CD4-positive, alpha-beta memory T cell (primary cell): Measurements from ENCODE around the gene ZBTB4. TPM values are rescaled to one million over a fixed set of nuclear protein-coding genes. Genes with fewer than 3 reads are reported as not detected.

ENCODE experiments used
- CTCF ChIA-PET: fragments of 350-600 bp; sonication (Branson Sonifier 250); formaldehyde crosslinking; loops from one replicate; lab custom pipeline; 2021; ENCODE audit warnings: inconsistent platforms; ENCODE audit not compliant: partially characterized antibody; lab: Charles Lee
- POLR2A ChIA-PET: fragments of 350-600 bp; sonication (Branson Sonifier 250); formaldehyde crosslinking; loops from one replicate; lab custom pipeline; 2021; ENCODE audit not compliant: partially characterized antibody; lab: Charles Lee
- DNase-seq, 5 donors: peaks; one replicate each; pipeline versions ENCODE4 v3.0.0 to v3.0.0-alpha.2; 2020 to 2022; ENCODE audit warnings: mixed read lengths in 1 of 5
- H3K27ac ChIP-seq: one replicate; pipeline ENCODE4 v1.7.0; 2013; ENCODE audit warnings: low read depth, low read length
- H3K27me3 ChIP-seq: 2 replicates; pipeline ENCODE4 v1.7.0; 2013; ENCODE audit warnings: mild to moderate bottlenecking, low read length, moderate library complexity; ENCODE audit not compliant: insufficient read depth
- H3K36me3 ChIP-seq: 2 replicates; pipeline ENCODE4 v1.7.0; 2013; ENCODE audit warnings: mild to moderate bottlenecking, low read length, moderate library complexity; ENCODE audit not compliant: insufficient read depth
- H3K4me1 ChIP-seq: 2 replicates; pipeline ENCODE4 v1.7.0; 2013; ENCODE audit warnings: mild to moderate bottlenecking, low read length, moderate library complexity; ENCODE audit not compliant: insufficient read depth
- H3K4me3 ChIP-seq, 2 donors: one replicate each; pipeline ENCODE4 v1.7.0; 2013; ENCODE audit warnings: low read length in 2 of 2, mild to moderate bottlenecking in 1 of 2
- H3K9me3 ChIP-seq, 2 donors: one replicate each; pipeline ENCODE4 v1.7.0; 2013; ENCODE audit warnings: low read length in 2 of 2, control low read depth in 1 of 2; ENCODE audit not compliant: control insufficient read depth in 1 of 2
- H3K27ac Mint-ChIP-seq, 7 donors: one replicate each; pipeline ENCODE4 v1.8.0; 2020 to 2021; ENCODE audit warnings: mixed read lengths in 7 of 7, mild to moderate bottlenecking in 6 of 7, inconsistent platforms in 3 of 7, moderate library complexity in 3 of 7
- H3K27me3 Mint-ChIP-seq, 2 donors: one replicate each; pipeline ENCODE4 v1.8.0; 2020 to 2021; ENCODE audit warnings: mixed read lengths in 2 of 2
- H3K36me3 Mint-ChIP-seq, 2 donors: one replicate each; pipeline ENCODE4 v1.8.0; 2020 to 2021; ENCODE audit warnings: mixed read lengths in 2 of 2, inconsistent platforms in 1 of 2, mild to moderate bottlenecking in 1 of 2
- H3K4me1 Mint-ChIP-seq, 4 donors: one replicate each; pipeline ENCODE4 v1.8.0; 2020 to 2021; ENCODE audit warnings: mixed read lengths in 4 of 4, mild to moderate bottlenecking in 1 of 4
- H3K4me3 Mint-ChIP-seq, 8 donors: one replicate each; pipeline ENCODE4 v1.8.0; 2020 to 2021; ENCODE audit warnings: mixed read lengths in 8 of 8, mild to moderate bottlenecking in 7 of 8, moderate library complexity in 6 of 8, inconsistent platforms in 3 of 8
- H3K9me3 Mint-ChIP-seq, 8 donors: one replicate each; pipeline ENCODE4 v1.8.0; 2020 to 2021; ENCODE audit warnings: mixed read lengths in 8 of 8, mild to moderate bottlenecking in 5 of 8, inconsistent platforms in 3 of 8, moderate library complexity in 1 of 8
- intact Hi-C: fragments of 100-400 bp; cut with micrococcal nuclease; formaldehyde crosslinking; loops from one replicate; pipeline ENCODE4 v1.15.1; 2023
- polyA plus RNA-seq, 2 donors: library from polyadenylated mRNA; unstranded; fragments of 300-500 nt; fragmentation: Illumina TruSeq; gene quantifications; one replicate each; pipeline ENCODE4 v1.2.3, GENCODE V29; 2021
- total RNA-seq, 2 experiments: library from RNA; stranded (reverse); gene quantifications; one replicate each; pipeline ENCODE4 v1.2.3, GENCODE V29; 2021

Gene ZBTB4
- total and polyA plus RNA-seq, 4 experiments from 2014 or later, result 4.6 to 75.7 (median 48.2) TPM

DNA sequence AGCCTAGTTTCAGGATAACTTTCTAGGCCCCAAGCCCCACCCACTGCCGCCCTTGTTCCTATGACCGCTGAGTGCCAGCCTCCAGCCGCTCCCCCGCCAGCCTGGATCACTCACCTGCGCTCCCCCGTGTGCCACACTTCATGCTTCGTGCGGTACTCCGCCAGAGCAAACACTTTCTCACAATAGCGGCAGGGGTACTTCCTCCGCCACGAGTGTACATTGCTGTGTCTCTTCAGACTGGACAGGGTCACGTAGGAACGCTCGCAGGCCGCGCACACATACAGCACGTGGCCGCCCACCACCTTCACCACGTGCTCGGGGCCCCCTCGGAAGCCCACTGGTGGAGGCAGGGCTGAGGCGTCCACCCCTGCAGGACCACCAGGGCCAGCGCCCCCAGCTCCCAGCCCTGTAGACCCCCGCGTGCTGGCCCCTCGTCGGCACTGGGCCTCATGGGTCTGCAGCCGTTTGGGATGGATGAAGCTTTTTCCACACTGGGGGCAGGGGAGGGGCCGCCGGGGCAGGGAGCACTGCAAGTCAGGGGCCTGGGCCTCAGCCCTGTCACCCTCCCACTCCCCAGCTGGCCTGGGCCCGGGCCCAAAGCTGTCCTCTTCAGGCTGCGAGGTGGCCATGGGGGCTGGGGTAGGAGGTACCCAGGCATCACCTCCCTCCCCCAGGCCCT, 13.7 kb downstream of the ZBTB4 start:
- H3K36me3 ChIP-seq, result peaks cover 6% of the 10 kb centered on the region
- no peak for DNase-seq
- H3K4me3 Mint-ChIP-seq, result no peak overlapping the region
- intact Hi-C loops, result no loop called here
- H3K27me3 Mint-ChIP-seq, result no peaks in the 10 kb centered on the region
- H3K27ac Mint-ChIP-seq, result no peak overlapping the region
- POLR2A ChIA-PET, result interaction anchor here (0.8 to 23.4 kb wide), 4 partner anchors 9 to 24 kb away, joined by 3 to 398 read pairs (median 3); partner anchors contain the start of genes POLR2A, SLC35G6 and ZBTB4
- H3K36me3 Mint-ChIP-seq, result peaks cover 9 to 35% of the 10 kb centered on the region in 2 donors
- peaks cover 3% of the 10 kb centered on the region for H3K4me1 ChIP-seq
- no peak overlapping the region for H3K4me3 ChIP-seq
- peaks cover 0 to 17% (median 3%) of the 10 kb centered on the region in 4 donors for H3K4me1 Mint-ChIP-seq
- no peaks in the 10 kb centered on the region for H3K9me3 Mint-ChIP-seq
- no peaks in the 10 kb centered on the region for H3K27me3 ChIP-seq
- H3K9me3 ChIP-seq, result no peaks in the 10 kb centered on the region
- no peak overlapping the region for H3K27ac ChIP-seq
- CTCF ChIA-PET, result interaction anchor here (1.4 kb wide), 1 partner anchor 28 kb away, joined by 3 read pairs; no protein-coding TSS in a partner anchor

DNA sequence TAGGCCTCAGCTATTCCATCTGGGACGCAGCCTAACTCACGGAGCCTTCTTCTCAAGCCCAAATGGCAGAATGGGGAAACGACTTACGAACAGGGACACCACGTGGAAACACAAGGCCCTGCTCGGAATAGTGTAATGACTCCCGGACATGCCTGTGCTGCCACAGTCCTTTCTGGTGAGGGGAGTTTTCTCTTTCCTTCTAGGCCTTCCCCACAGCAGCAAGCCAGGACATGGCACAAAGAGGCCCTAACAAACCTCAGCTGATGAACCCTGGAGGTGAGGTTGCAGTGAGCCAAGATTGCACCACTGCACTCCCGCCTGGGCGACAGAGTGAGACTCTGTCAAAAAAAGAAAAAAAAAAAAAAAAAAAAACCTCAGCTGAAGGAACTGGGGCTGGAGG, 15.3 kb downstream of the ZBTB4 start:
- ChIA-PET POLR2A (interaction anchor here (1.4 to 23.4 kb wide), 3 partner anchors 9 to 27 kb away, joined by 3 to 398 read pairs (median 4); partner anchors contain the start of genes POLR2A, SLC35G6 and ZBTB4), CTCF (interaction anchor here (1.4 kb wide), 1 partner anchor 26 kb away, joined by 3 read pairs; no protein-coding TSS in a partner anchor)
- intact Hi-C loops, result no loop called here
- no peak overlapping the region for H3K4me3 ChIP-seq
- Mint-ChIP-seq H3K4me3 (no peak overlapping the region), H3K27ac (no peak overlapping the region), H3K9me3 (no peaks in the 10 kb centered on the region), H3K27me3 (no peaks in the 10 kb centered on the region), H3K4me1 (peaks cover 2 to 22% (median 3%) of the 10 kb centered on the region in 4 donors), H3K36me3 (peaks cover 9 to 35% of the 10 kb centered on the region in 2 donors)
- H3K4me1 ChIP-seq, result peaks cover 3% of the 10 kb centered on the region
- H3K36me3 ChIP-seq, result peaks cover 6% of the 10 kb centered on the region
- H3K27me3 ChIP-seq, result no peaks in the 10 kb centered on the region
- no peak overlapping the region for H3K27ac ChIP-seq
- DNase-seq, result no peak
- H3K9me3 ChIP-seq, result no peaks in the 10 kb centered on the region

DNA sequence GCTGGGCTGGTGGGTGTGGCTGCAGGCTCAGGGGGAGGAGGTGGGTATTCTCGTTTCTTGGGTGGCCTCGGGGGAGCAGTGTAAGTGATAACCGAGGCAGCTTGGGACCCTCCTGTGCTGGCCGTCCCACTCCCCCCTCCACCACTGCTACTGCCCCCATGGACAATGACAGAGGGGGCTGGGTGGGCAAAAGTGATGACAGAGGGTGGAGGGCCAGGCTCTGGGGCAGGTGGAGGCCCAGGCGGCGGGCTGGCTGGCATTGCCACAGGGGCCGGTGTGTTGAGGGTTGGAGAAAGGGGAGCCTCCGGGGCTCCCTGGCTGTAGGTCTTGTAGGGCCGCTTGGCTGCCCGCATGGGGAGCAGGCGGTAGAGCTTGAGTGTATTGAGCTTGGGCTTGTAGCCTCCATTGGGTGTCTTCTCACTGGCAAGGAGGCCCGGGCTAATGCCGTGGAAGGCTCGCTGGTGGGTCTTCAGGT, 16.0 kb downstream of the ZBTB4 start:
- POLR2A ChIA-PET, result interaction anchor here (1.1 to 23.4 kb wide), 4 partner anchors 8 to 27 kb away, joined by 3 to 398 read pairs (median 4); partner anchors contain the start of genes POLR2A, SLC35G6 and ZBTB4

DNA sequence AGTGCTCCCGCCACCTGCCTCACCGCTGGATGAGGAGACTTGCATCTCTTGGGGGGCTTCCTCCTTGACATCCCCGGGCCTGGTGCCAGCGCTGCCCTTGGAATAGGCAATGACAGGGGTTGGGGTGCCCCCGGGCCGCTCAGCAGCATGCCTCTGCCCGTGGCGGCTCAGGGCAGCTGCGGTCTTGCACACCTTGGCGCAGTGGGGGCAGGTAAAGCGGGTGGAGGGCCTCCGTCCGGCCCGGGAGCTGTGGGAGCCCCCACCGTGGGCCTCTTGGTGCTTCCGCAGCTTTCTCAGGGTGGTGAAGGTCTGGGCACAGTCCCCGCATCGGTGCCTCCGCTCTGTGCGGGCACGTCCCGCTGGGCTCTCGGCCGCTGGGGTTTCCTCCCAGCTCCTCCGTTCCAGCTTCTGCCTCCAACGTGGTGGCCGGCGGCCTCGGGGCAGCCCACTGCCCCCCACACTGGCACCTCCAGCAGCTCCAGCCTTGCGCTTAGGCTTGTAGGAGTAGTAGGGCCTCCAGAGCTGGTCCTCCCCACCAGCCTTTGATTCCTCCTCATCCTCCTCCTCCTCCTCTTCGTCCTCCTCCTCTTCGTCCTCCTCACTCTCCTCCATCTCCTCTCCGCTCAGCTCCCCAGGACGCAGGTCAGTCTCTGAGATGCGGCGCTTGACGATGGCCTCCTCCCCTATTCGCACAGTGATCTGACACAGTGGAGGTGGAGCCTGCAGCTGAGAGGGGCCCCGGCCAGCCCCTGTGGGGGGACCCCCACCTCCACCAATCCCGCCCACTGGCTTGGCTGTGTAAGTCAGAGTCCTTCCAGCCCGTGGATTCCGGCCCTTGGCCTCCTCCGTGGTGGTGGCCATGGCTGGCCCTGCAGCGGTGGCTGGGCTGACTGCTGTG, 16.7 kb downstream of the ZBTB4 start:
- Mint-ChIP-seq H3K4me1 (peaks cover 2 to 19% (median 4%) of the 10 kb centered on the region in 4 donors), H3K4me3 (peak overlapping the region in 1 of 8 donors; percentile 36), H3K27ac (no peak overlapping the region), H3K9me3 (no peaks in the 10 kb centered on the region), H3K27me3 (no peaks in the 10 kb centered on the region), H3K36me3 (peaks cover 9 to 37% of the 10 kb centered on the region in 2 donors)
- POLR2A ChIA-PET, result interaction anchor here (1.1 to 23.4 kb wide), 3 partner anchors 9 to 26 kb away, joined by 3 to 398 read pairs (median 3); partner anchors contain the start of genes POLR2A, SLC35G6 and ZBTB4
- CTCF ChIA-PET, result interaction anchor here (1.1 to 1.3 kb wide), 2 partner anchors 27 to 107 kb away, joined by 3 read pairs; no protein-coding TSS in a partner anchor
- no peaks in the 10 kb centered on the region for H3K9me3 ChIP-seq
- no peak overlapping the region for H3K27ac ChIP-seq
- DNase-seq, result no peak
- no peak overlapping the region for H3K4me3 ChIP-seq
- peaks cover 6% of the 10 kb centered on the region for H3K36me3 ChIP-seq
- H3K27me3 ChIP-seq, result no peaks in the 10 kb centered on the region
- peaks cover 2% of the 10 kb centered on the region for H3K4me1 ChIP-seq
- intact Hi-C loops, result no loop called here

More for the DNA sequence above, 16.0 kb downstream of the ZBTB4 start:
- peaks cover 9 to 39% of the 10 kb centered on the region in 2 donors for H3K36me3 Mint-ChIP-seq
- H3K4me3 Mint-ChIP-seq, result peak overlapping the region in 1 of 8 donors; percentile 36
- Histone ChIP-seq H3K36me3 (peaks cover 6% of the 10 kb centered on the region), H3K4me3 (no peak overlapping the region), H3K4me1 (peaks cover 3% of the 10 kb centered on the region), H3K27ac (no peak overlapping the region), H3K27me3 (no peaks in the 10 kb centered on the region), H3K9me3 (no peaks in the 10 kb centered on the region)
- no peak for DNase-seq
- no peaks in the 10 kb centered on the region for H3K9me3 Mint-ChIP-seq
- peaks cover 2 to 22% (median 5%) of the 10 kb centered on the region in 4 donors for H3K4me1 Mint-ChIP-seq
- no peaks in the 10 kb centered on the region for H3K27me3 Mint-ChIP-seq
- peak overlapping the region in 1 of 7 donors; percentile 41 for H3K27ac Mint-ChIP-seq
- intact Hi-C loops, result no loop called here
- CTCF ChIA-PET, result no interaction called here

DNA sequence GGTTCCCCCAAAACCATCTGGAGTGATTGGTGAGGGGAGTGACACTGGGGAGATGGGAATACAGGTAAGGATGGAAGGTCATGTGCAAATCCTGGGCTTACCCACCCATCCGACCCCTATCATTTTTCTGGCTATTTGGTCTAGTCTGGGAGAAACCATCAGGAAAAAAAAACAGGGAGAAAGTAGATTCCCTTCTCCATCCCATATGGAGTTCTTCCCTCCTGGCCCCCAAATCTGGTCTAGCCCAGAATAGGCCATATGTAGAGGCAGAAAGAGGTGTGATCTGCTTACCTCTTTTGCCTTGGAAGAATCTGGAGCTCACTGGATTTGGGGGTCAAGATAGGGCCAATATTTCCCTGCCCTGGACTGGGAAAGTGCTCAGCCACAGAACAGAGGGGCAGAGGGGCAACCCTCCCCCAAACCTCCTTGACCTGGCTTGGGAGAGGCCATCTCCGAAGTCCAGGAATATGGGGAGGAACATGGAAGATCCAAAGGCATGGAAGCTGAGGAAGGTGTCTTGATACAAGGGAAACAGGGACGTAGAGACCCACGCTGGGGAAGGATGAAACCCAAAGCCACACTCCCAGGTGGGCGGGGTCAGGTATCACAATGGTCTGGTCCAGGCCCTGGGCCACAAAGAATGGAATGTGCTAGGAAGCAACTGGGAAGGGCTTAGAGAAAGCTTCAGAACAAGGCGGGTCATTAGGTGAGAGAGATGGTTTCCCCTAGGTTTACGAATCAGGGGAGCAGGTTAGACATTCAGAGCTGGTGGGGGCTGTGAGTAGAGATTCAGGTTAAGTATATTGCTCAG, 18.4 kb downstream of the ZBTB4 start:
- no peaks in the 10 kb centered on the region for H3K36me3 ChIP-seq
- ChIA-PET POLR2A (interaction anchor here (1.4 to 23.4 kb wide), 2 partner anchors 15 to 21 kb away, joined by 3 to 398 read pairs; partner anchors contain the start of genes POLR2A, SLC35G6 and ZBTB4), CTCF (interaction anchor here (1.3 to 1.6 kb wide), 2 partner anchors 24 to 25 kb away, joined by 3 to 5 read pairs; no protein-coding TSS in a partner anchor)
- H3K27me3 ChIP-seq, result no peaks in the 10 kb centered on the region
- Mint-ChIP-seq H3K4me3 (no peak overlapping the region), H3K9me3 (no peaks in the 10 kb centered on the region), H3K27ac (peak overlapping the region in 2 of 7 donors; percentile 18 to 46), H3K4me1 (peaks cover 8 to 21% (median 13%) of the 10 kb centered on the region in 4 donors), H3K27me3 (no peaks in the 10 kb centered on the region), H3K36me3 (peaks cover 9 to 29% of the 10 kb centered on the region in 2 donors)
- intact Hi-C loops, result no loop called here
- no peak for DNase-seq
- H3K9me3 ChIP-seq, result no peaks in the 10 kb centered on the region
- peaks cover 9% of the 10 kb centered on the region for H3K4me1 ChIP-seq
- no peak overlapping the region for H3K4me3 ChIP-seq
- H3K27ac ChIP-seq, result no peak overlapping the region

DNA sequence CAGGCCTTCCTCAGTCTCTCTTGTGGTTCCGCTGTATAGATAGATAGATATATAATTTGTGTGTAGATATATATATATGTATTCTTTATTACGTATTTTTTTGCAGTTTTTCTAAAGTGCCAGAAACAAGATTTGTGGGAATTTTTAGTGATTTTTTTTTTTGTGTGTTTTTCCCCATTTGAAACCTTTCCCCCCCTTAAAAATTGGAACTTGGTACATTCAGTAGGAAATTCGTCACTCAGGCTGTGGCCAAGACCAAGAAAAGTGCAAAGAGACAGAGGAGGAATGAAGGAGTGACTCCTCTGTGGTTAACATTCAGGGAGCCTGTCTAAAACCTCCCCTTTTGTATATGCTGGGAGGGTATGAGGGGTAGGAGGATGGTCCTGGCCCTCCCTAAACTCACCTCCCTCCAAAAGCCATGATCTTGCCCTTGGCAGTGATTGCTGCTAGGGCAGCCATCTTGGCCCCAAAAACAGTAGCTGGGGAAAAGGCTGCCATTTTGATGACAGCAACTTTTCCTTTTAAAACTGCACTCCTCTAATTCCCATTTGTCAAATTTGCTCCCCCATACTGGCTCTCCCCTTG, 19.4 kb downstream of the ZBTB4 start:
- POLR2A ChIA-PET, result interaction anchor here (1.4 to 23.4 kb wide), 2 partner anchors 14 to 22 kb away, joined by 3 to 398 read pairs; partner anchors contain the start of genes POLR2A, SLC35G6 and ZBTB4
- Histone ChIP-seq H3K4me1 (peaks cover 10% of the 10 kb centered on the region), H3K9me3 (no peaks in the 10 kb centered on the region), H3K4me3 (no peak overlapping the region), H3K27ac (no peak overlapping the region), H3K27me3 (no peaks in the 10 kb centered on the region), H3K36me3 (no peaks in the 10 kb centered on the region)
- Mint-ChIP-seq H3K27me3 (no peaks in the 10 kb centered on the region), H3K27ac (no peak overlapping the region), H3K4me1 (peaks cover 13 to 26% (median 19%) of the 10 kb centered on the region in 4 donors), H3K4me3 (peak overlapping the region in 1 of 8 donors; percentile 7), H3K36me3 (peaks cover 6 to 33% of the 10 kb centered on the region in 2 donors), H3K9me3 (peaks cover 0 to 5% (median 0%) of the 10 kb centered on the region in 8 donors)
- no peak for DNase-seq
- CTCF ChIA-PET, result interaction anchor here (0.6 to 1.4 kb wide), 2 partner anchors 23 to 115 kb away, joined by 4 to 5 read pairs; no protein-coding TSS in a partner anchor
- intact Hi-C loops, result loop anchor here (5.0 kb wide), 1 partner anchor 227 kb away; the partner anchor contains the start of genes TP53 and WRAP53
